Measurements from ENCODE around the gene COL8A1.
"Not testable (repeated sequence)": the region's sequence is repeated elsewhere in the genome, so short reads cannot be mapped to it uniquely, and the experiment has no call there.

The COL8A1 gene

GRCh38 chr3:99638167-99638948 lies at the start of gene COL8A1:
Gene COL8A1 (plus strand): TSS chr3:99638594. CDS start chr3:99790683, 152,089 bp downstream.
- no peak within 1 kb of the TSS for H3K27ac ChIP-seq
- TF ChIP-seq, protein P1, sequence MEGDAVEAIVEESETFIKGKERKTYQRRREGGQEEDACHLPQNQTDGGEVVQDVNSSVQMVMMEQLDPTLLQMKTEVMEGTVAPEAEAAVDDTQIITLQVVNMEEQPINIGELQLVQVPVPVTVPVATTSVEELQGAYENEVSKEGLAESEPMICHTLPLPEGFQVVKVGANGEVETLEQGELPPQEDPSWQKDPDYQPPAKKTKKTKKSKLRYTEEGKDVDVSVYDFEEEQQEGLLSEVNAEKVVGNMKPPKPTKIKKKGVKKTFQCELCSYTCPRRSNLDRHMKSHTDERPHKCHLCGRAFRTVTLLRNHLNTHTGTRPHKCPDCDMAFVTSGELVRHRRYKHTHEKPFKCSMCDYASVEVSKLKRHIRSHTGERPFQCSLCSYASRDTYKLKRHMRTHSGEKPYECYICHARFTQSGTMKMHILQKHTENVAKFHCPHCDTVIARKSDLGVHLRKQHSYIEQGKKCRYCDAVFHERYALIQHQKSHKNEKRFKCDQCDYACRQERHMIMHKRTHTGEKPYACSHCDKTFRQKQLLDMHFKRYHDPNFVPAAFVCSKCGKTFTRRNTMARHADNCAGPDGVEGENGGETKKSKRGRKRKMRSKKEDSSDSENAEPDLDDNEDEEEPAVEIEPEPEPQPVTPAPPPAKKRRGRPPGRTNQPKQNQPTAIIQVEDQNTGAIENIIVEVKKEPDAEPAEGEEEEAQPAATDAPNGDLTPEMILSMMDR (conservative IDR thresholded peaks at IDR 0.05): no peak
- no peak for TF ChIP-seq ZFX (IDR thresholded peaks at IDR 0.05)

DNA sequence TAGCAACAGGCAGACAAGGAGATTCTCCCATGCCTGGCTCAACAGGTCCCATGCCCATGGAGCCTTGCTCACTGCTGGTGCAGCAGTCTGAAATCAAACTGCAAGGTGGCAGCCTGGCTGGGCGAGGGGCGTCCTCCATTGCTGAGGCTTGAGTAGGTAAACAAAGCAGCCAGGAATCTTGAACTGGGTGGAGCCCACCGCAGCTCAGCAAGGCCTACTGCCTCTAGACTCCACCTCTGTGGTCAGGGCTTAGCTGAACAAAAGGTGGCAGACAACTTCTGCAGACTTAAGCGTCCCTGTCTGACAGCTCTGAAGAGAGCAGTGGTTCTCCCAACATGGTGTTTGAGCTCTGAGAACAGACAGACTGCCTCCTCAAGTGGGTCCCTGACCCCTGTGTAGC lies 49.2 kb upstream of the COL8A1 start:
- H3K27ac ChIP-seq: not testable (repeated sequence)

- TF ChIP-seq ZFX (IDR thresholded peaks at IDR 0.05): no peak
- TF ChIP-seq, protein P1 (conservative IDR thresholded peaks at IDR 0.05): no peak
Measured at GRCh38 chr3:99599894-99600293, 38.5 kb upstream of the COL8A1 start.

GRCh38 chr3:99601515-99601914 lies 36.9 kb upstream of the COL8A1 start:
- TF ChIP-seq, protein P1 (conservative IDR thresholded peaks at IDR 0.05): no peak
- no peak for TF ChIP-seq ZFX (IDR thresholded peaks at IDR 0.05)
- H3K27ac ChIP-seq: no peak overlapping the region

More at GRCh38 chr3:99599894-99600293, 38.5 kb upstream of the COL8A1 start:
- H3K27ac ChIP-seq: no peak overlapping the region

DNA sequence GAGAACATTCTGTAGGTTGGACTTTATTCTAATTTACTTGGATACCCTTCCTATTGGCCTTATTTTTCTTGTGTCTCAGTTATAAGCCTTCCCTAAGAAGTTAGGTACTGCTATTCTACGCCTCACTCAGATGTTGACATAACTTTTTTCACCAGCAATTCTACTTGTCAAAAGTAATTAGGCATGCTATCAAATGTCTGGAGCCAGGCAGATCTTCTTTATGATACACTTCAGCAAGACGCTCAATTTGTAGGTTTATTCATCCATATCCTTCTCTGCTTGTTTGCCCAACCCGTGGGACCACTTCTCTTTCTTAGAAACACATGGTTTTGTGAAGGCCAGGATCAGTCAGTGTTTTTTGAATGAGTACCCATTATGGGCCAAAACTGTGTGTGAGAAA lies 36.2 kb upstream of the COL8A1 start:
- H3K27ac ChIP-seq: no peak overlapping the region
- TF ChIP-seq, protein P1 (conservative IDR thresholded peaks at IDR 0.05): no peak
- no peak for TF ChIP-seq ZFX (IDR thresholded peaks at IDR 0.05)

GRCh38 chr3:99607151-99607550 lies 31.2 kb upstream of the COL8A1 start:
- TF ChIP-seq ZFX (IDR thresholded peaks at IDR 0.05): no peak
- TF ChIP-seq, protein P1 (conservative IDR thresholded peaks at IDR 0.05): no peak
- H3K27ac ChIP-seq: no peak overlapping the region

DNA sequence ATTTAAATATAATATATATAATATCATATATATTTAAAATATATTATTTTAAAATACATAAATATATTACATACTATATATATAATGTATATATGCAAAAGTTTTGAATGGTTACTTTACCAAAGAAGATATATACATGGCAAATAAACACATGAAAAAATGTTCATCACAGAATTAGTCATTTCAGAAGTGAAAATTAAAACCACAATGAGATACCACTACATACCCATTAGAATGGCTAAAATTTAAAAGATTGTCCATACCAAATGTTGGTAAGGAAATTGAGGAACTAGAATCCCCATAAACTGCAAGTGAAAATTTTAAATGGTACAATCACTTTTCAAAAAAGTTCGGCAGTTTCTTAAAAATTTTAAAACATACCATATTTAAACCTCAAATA lies 23.6 kb upstream of the COL8A1 start:
- TF ChIP-seq ZFX (IDR thresholded peaks at IDR 0.05): no peak
- TF ChIP-seq, protein P1 (conservative IDR thresholded peaks at IDR 0.05): no peak
- no peak overlapping the region for H3K27ac ChIP-seq

All from C4-2B (cell line).